Astrocyte of the cerebellum (primary cell): ENCODE results near the gene PTDSS2.

Experiments used
- DNase-seq: peaks from one replicate; pipeline ENCODE4 v3.0.0-alpha.2; 2011; ENCODE audit warnings: low read depth
- H3K4me3 ChIP-seq: 2 replicates; pipeline ENCODE4 v1.5.1; 2011; ENCODE audit warnings: mild to moderate bottlenecking, low read depth, low read length, moderate library complexity
- CTCF ChIP-seq: IDR thresholded peaks from 2 replicates; pipeline ENCODE4 v1.5.1; 2012; ENCODE audit warnings: low read length, low read depth, moderate library complexity, mild to moderate bottlenecking; ENCODE audit errors: missing control alignments
- in situ Hi-C: cut with HindIII; loops from 2 replicates; pipeline ENCODE4 v1.10.0; 2017; ENCODE audit warnings: low sequenced_read_pairs

PTDSS2 gene

GRCh38 chr11:536841-537621, 87.0 kb downstream of the PTDSS2 start, which contains the start of gene LRRC56:
Gene LRRC56 (plus strand): TSS chr11:537527. CDS start chr11:540685, 3,158 bp downstream.
- peak; percentile 40 for DNase-seq
- in situ Hi-C loops: no loop called here
- TF ChIP-seq CTCF: no peak
- H3K4me3 ChIP-seq: peak within 1 kb of the TSS; percentile 60

- no peak for DNase-seq
- H3K4me3 ChIP-seq: peak overlapping the region; percentile 33
- in situ Hi-C loops: no loop called here
- no peak for TF ChIP-seq CTCF
Measured at GRCh38 chr11:537622-538430, 87.7 kb downstream of the PTDSS2 start.

GRCh38 chr11:538431-539051, 88.5 kb downstream of the PTDSS2 start:
- DNase-seq: no peak
- TF ChIP-seq CTCF: no peak
- in situ Hi-C loops: no loop called here
- no peak overlapping the region for H3K4me3 ChIP-seq

GRCh38 chr11:539971-540481, 89.9 kb downstream of the PTDSS2 start:
- TF ChIP-seq CTCF: no peak
- in situ Hi-C loops: no loop called here
- no peak overlapping the region for H3K4me3 ChIP-seq
- DNase-seq: no peak
